Fibroblast of pulmonary artery (primary cell): ENCODE data around the gene LMF1.

ENCODE experiments used
- DNase-seq: peaks from one replicate; pipeline ENCODE4 v3.0.0-alpha.2; 2010; ENCODE audit warnings: low read depth
- H3K4me3 ChIP-seq: replicated peaks from 2 replicates; pipeline ENCODE4 v1.5.1; 2011; ENCODE audit warnings: low read depth, mild to moderate bottlenecking, control low read depth, low read length, moderate library complexity
- TF ChIP-seq, protein P1 (sequence below): IDR thresholded peaks from 2 replicates; pipeline ENCODE4 v1.5.1; 2011; ENCODE audit warnings: mild to moderate bottlenecking, control low read depth, low read length, inconsistent platforms; ENCODE audit errors: missing control alignments

Gene LMF1

DNA sequence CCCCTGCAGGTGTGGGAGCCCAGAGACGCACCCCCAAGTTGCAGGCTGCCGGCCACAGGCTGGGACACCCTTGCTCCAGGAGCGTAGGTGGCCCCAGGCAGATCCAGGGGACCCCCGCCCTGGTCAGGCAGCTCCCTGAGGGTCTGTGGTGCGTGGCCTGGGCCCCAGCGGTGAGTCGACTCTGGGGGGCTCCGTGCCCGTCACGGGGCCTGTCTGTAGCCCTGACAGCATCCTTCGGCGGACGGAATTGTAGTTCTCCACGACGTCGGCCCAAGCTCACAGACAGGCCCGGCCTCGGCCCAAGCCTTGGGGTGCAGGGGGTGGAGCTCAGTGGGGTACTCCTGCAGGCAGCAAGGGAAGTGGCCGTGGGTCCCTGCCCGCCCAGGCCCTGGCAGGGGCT lies 82.9 kb downstream of the LMF1 start:
- TF ChIP-seq, protein P1, sequence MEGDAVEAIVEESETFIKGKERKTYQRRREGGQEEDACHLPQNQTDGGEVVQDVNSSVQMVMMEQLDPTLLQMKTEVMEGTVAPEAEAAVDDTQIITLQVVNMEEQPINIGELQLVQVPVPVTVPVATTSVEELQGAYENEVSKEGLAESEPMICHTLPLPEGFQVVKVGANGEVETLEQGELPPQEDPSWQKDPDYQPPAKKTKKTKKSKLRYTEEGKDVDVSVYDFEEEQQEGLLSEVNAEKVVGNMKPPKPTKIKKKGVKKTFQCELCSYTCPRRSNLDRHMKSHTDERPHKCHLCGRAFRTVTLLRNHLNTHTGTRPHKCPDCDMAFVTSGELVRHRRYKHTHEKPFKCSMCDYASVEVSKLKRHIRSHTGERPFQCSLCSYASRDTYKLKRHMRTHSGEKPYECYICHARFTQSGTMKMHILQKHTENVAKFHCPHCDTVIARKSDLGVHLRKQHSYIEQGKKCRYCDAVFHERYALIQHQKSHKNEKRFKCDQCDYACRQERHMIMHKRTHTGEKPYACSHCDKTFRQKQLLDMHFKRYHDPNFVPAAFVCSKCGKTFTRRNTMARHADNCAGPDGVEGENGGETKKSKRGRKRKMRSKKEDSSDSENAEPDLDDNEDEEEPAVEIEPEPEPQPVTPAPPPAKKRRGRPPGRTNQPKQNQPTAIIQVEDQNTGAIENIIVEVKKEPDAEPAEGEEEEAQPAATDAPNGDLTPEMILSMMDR, result no peak
- no peak for DNase-seq
- no peak overlapping the region for H3K4me3 ChIP-seq

- DNase-seq, result no peak
- H3K4me3 ChIP-seq, result no peak overlapping the region
- TF ChIP-seq, protein P1, result no peak
Observed at GRCh38 chr16:886802-887731, 83.7 kb downstream of the LMF1 start.

GRCh38 chr16:886084-886543 lies 84.7 kb downstream of the LMF1 start:
- peak; percentile 2 for DNase-seq
- no peak overlapping the region for H3K4me3 ChIP-seq
- TF ChIP-seq, protein P1, result no peak

DNA sequence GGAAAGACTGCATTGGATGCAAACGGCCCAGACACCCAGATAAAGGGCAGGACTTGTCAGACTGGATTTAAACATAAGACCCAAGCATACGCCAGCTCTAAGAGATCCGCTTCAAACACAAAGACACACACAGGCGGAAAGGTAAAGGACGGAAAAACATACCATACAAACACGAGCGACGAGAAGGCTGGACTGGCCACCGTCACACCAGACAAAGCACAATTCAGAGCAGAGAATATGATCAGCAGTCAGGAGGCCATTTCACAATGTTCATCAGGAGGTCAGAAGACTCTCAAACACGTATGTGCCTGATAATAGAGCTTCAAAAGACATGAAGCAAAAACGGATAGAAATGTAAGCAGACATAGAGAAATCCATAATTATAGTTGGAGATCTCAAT lies 85.4 kb downstream of the LMF1 start:
- H3K4me3 ChIP-seq, result no peak overlapping the region
- TF ChIP-seq, protein P1, result no peak
- no peak for DNase-seq

DNA sequence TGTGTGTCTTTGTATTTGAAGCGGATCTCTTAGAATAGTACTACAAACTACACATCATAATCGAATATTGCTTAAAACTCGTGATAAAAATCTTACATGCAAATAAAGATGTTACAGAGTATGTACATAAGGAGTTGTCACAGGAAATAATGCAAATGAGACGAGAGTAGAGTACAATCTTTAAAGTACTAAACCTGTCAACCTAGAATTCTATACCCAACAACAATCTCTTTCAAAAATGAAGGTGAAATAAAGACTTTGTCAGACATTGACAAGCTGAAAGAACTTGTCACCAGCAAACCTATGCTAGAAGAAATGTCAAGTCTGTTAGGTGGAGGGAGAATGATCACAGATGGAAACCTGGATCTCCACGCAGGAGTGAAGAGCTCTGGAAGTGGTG lies 86.6 kb downstream of the LMF1 start:
- TF ChIP-seq, protein P1, result no peak
- no peak overlapping the region for H3K4me3 ChIP-seq
- DNase-seq, result no peak

- no peak for DNase-seq
- H3K4me3 ChIP-seq, result no peak overlapping the region
- TF ChIP-seq, protein P1, result no peak
Observed at GRCh38 chr16:883781-884180, 87.0 kb downstream of the LMF1 start.
